Cardiac fibroblast (primary cell): ENCODE results near the gene SERTAD1.

ENCODE experiments used
- DNase-seq, 2 donors: peaks; one replicate each; pipeline versions ENCODE4 v3.0.0 to v3.0.0-alpha.2; 2010; ENCODE audit warnings: low read depth in 2 of 2
- H3K4me3 ChIP-seq, 2 donors: replicated peaks in 1 of 2; 1 replicate in 1 of 2; 2 replicates in 1 of 2; pipeline ENCODE4 v1.5.1; 2011; ENCODE audit warnings: low read depth in 2 of 2, low read length in 2 of 2, mild to moderate bottlenecking in 2 of 2, moderate library complexity in 1 of 2
- CTCF ChIP-seq: IDR thresholded peaks from one replicate; pipeline ENCODE4 v1.5.1; 2011; ENCODE audit warnings: low read depth, mild to moderate bottlenecking, low read length, inconsistent platforms

SERTAD1 gene

GRCh38 chr19:40398417-40399131 lies 27.2 kb downstream of the SERTAD1 start:
- DNase-seq, result no peak
- H3K4me3 ChIP-seq, result no peak overlapping the region
- TF ChIP-seq CTCF, result no peak

- TF ChIP-seq CTCF, result no peak
- no peak for DNase-seq
- no peak overlapping the region for H3K4me3 ChIP-seq
Measured at GRCh38 chr19:40397568-40397906, 28.3 kb downstream of the SERTAD1 start.

- TF ChIP-seq CTCF, result no peak
- H3K4me3 ChIP-seq, result no peak overlapping the region
- DNase-seq, result no peak
Measured at GRCh38 chr19:40396886-40397567, 28.8 kb downstream of the SERTAD1 start.

DNA sequence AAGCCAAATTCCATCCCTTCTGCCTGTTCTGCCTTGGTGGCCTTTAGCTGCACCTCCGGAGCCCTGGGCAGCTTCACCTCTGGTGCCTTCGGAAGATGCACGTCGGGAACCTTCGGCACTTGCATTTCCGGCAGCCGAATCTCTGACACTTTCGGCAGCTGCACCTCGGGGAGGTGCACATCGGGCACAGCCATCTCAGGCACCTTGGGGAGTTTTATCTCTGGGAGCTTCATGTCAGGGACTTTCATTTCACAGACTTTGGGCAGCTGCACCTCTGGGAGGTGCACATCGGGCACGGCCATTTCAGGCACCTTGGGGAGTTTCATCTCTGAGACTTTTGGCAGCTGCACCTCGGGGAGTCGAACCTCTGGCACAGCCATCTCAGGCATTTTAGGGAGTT lies 29.8 kb downstream of the SERTAD1 start:
- TF ChIP-seq CTCF, result no peak
- no peak overlapping the region for H3K4me3 ChIP-seq
- DNase-seq, result no peak

DNA sequence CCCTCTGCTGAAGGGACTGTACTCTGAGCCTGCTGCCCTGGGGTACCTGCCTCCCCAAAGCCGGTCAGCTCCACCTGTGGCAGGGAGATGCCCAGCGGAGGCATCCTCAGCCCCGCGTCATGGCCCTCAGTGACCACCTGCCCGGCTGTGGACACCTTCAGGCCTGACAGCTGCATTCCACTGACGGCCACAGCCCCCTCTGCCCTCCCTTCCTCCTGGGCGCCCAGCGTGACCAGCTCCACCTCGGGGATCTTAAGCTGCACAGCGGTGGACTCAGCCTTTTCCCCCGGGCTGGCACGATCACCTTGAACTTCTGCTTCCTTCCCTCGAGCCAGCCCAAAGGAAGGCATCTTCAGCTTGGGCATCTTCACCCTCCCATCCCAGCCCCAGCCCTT lies 31.0 kb downstream of the SERTAD1 start:
- no peak for TF ChIP-seq CTCF
- no peak for DNase-seq
- H3K4me3 ChIP-seq, result no peak overlapping the region

GRCh38 chr19:40393894-40394815 lies 31.6 kb downstream of the SERTAD1 start:
- H3K4me3 ChIP-seq, result no peak overlapping the region
- no peak for TF ChIP-seq CTCF
- DNase-seq, result no peak
